Common myeloid progenitor, CD34-positive (primary cell): ENCODE measurements around the gene FNDC10.

ENCODE experiments used
- CTCF ChIA-PET: fragments of 350-600 bp; sonication (Branson Sonifier 250); formaldehyde crosslinking; loops from one replicate; lab custom pipeline; 2021; ENCODE audit warnings: antibody characterized with exemption; lab: Charles Lee
- POLR2A ChIA-PET: fragments of 350-600 bp; sonication (Branson Sonifier 250); formaldehyde crosslinking; loops from one replicate; lab custom pipeline; 2021; ENCODE audit warnings: antibody characterized with exemption; lab: Charles Lee
- DNase-seq, 3 donors: peaks; one replicate each; pipeline versions ENCODE4 v3.0.0 to v3.0.0-alpha.2; 2013
- H3K27ac ChIP-seq, 2 experiments: 1 replicate in 1 of 2; 2 replicates in 1 of 2; pipeline ENCODE4 v1.7.0; 2013; ENCODE audit warnings: inconsistent platforms in 2 of 2, low read length in 2 of 2, mild to moderate bottlenecking in 2 of 2, low read depth in 1 of 2, moderate library complexity in 1 of 2; ENCODE audit not compliant: severe bottlenecking in 2 of 2, insufficient read depth in 1 of 2, poor library complexity in 1 of 2
- H3K27me3 ChIP-seq, 5 experiments: replicated peaks in 2 of 5; 1 replicate in 3 of 5; 2 replicates in 2 of 5; pipeline versions ENCODE4 v1.6.1 to v1.7.0; 2013; ENCODE audit warnings: low read length in 4 of 5, mild to moderate bottlenecking in 2 of 5, moderate library complexity in 2 of 5, inconsistent platforms in 1 of 5; ENCODE audit not compliant: insufficient read depth in 5 of 5, control insufficient read depth in 4 of 5
- H3K36me3 ChIP-seq, 4 experiments: 1 replicate in 2 of 4; 2 replicates in 2 of 4; pipeline versions ENCODE4 v1.6.1 to v1.7.0; 2013; ENCODE audit warnings: low read length in 3 of 4, control low read depth in 1 of 4, mild to moderate bottlenecking in 1 of 4; ENCODE audit not compliant: control insufficient read depth in 4 of 4, insufficient read depth in 4 of 4
- H3K4me1 ChIP-seq, 4 experiments: 1 replicate in 3 of 4; 2 replicates in 1 of 4; pipeline versions ENCODE4 v1.6.1 to v1.7.1; 2013; ENCODE audit warnings: low read length in 3 of 4, mild to moderate bottlenecking in 3 of 4, control low read depth in 1 of 4, inconsistent platforms in 1 of 4, moderate library complexity in 1 of 4; ENCODE audit not compliant: control insufficient read depth in 4 of 4, insufficient read depth in 4 of 4; ENCODE audit errors: control extremely low read depth in 1 of 4
- H3K4me3 ChIP-seq, 7 experiments: 1 replicate in 4 of 7; 2 replicates in 3 of 7; pipeline versions ENCODE4 v1.5.1 to v1.7.0; 2013; ENCODE audit warnings: mild to moderate bottlenecking in 7 of 7, low read length in 6 of 7, moderate library complexity in 6 of 7, inconsistent platforms in 2 of 7, low read depth in 2 of 7, control low read depth in 1 of 7; ENCODE audit not compliant: insufficient read depth in 4 of 7, control insufficient read depth in 1 of 7; ENCODE audit errors: extremely low read depth in 1 of 7
- H3K9me3 ChIP-seq, 5 experiments: 1 replicate in 4 of 5; 2 replicates in 1 of 5; pipeline versions ENCODE4 v1.6.1 to v1.7.1; 2013; ENCODE audit warnings: low read length in 4 of 5, mild to moderate bottlenecking in 2 of 5, inconsistent platforms in 1 of 5, low read depth in 1 of 5, moderate library complexity in 1 of 5; ENCODE audit not compliant: control insufficient read depth in 4 of 5, insufficient read depth in 2 of 5; ENCODE audit errors: control extremely low read depth in 1 of 5
- WGBS: methylation state at CpG from one replicate; pipeline ENCODE4 v1.1.5; 2013; ENCODE audit not compliant: insufficient coverage; 5-methylcytosine and 5-hydroxymethylcytosine counted together

The FNDC10 gene

GRCh38 chr1:1606232-1606631 lies 6.3 kb upstream of the FNDC10 start:
- POLR2A ChIA-PET = interaction anchor here (0.7 kb wide), 1 partner anchor 20 kb away, joined by 4 read pairs; no protein-coding TSS in a partner anchor
- H3K27ac ChIP-seq = no peak overlapping the region

GRCh38 chr1:1605724-1606123 lies 5.8 kb upstream of the FNDC10 start:
- Histone ChIP-seq H3K27ac (no peak overlapping the region), H3K27me3 (peaks cover 0 to 1% (median 0%) of the 10 kb centered on the region in 5 experiments), H3K4me1 (peaks cover 0 to 16% (median 16%) of the 10 kb centered on the region in 4 experiments), H3K4me3 (no peak overlapping the region), H3K9me3 (no peaks in the 10 kb centered on the region), H3K36me3 (no peaks in the 10 kb centered on the region)
- POLR2A ChIA-PET = no interaction called here
- WGBS = 92% methylated on average over 13 of the region's 17 CpGs
- no peak for DNase-seq
- CTCF ChIA-PET = no interaction called here

More at GRCh38 chr1:1606232-1606631, 6.3 kb upstream of the FNDC10 start:
- CTCF ChIA-PET = no interaction called here
- 92% methylated on average over 10 of the region's 13 CpGs for WGBS
- Histone ChIP-seq H3K36me3 (no peaks in the 10 kb centered on the region), H3K9me3 (no peaks in the 10 kb centered on the region), H3K4me1 (peaks cover 0 to 21% (median 14%) of the 10 kb centered on the region in 4 experiments), H3K4me3 (no peak overlapping the region), H3K27me3 (no peaks in the 10 kb centered on the region)
- DNase-seq = no peak

- POLR2A ChIA-PET = no interaction called here
- DNase-seq = no peak
- 96% methylated on average over 7 of the region's 14 CpGs for WGBS
Measured at GRCh38 chr1:1605034-1605591, 5.2 kb upstream of the FNDC10 start.

GRCh38 chr1:1604374-1605033 lies 4.6 kb upstream of the FNDC10 start:
- no peaks in the 10 kb centered on the region for H3K9me3 ChIP-seq
- WGBS = 100% methylated on average over 4 of the region's 15 CpGs
- no peak overlapping the region for H3K27ac ChIP-seq
- H3K4me1 ChIP-seq = peaks cover 0 to 23% (median 19%) of the 10 kb centered on the region in 4 experiments
- no peak overlapping the region for H3K4me3 ChIP-seq
- POLR2A ChIA-PET = interaction anchor here (2.1 kb wide), 1 partner anchor 10 kb away, joined by 7 read pairs; the partner anchor contains the start of gene MIB2
- peaks cover 0 to 2% (median 0%) of the 10 kb centered on the region in 5 experiments for H3K27me3 ChIP-seq
- H3K36me3 ChIP-seq = no peaks in the 10 kb centered on the region
- no peak for DNase-seq
- CTCF ChIA-PET = interaction anchor here (1.1 kb wide), 1 partner anchor 35 kb away, joined by 3 read pairs; no protein-coding TSS in a partner anchor

More at GRCh38 chr1:1605034-1605591, 5.2 kb upstream of the FNDC10 start:
- peaks cover 0 to 22% (median 19%) of the 10 kb centered on the region in 4 experiments for H3K4me1 ChIP-seq
- CTCF ChIA-PET = interaction anchor here (1.1 kb wide), 1 partner anchor 35 kb away, joined by 3 read pairs; no protein-coding TSS in a partner anchor
- H3K4me3 ChIP-seq = no peak overlapping the region
- H3K27me3 ChIP-seq = peaks cover 0 to 2% (median 0%) of the 10 kb centered on the region in 5 experiments
- no peaks in the 10 kb centered on the region for H3K9me3 ChIP-seq
- no peak overlapping the region for H3K27ac ChIP-seq
- H3K36me3 ChIP-seq = no peaks in the 10 kb centered on the region

- ChIA-PET POLR2A (interaction anchor here (0.8 to 2.1 kb wide), 2 partner anchors 7 to 11 kb away, joined by 5 to 7 read pairs; partner anchors contain the start of gene MIB2), CTCF (interaction anchor here (1.1 kb wide), 1 partner anchor 34 kb away, joined by 3 read pairs; no protein-coding TSS in a partner anchor)
Measured at GRCh38 chr1:1603671-1604373, 3.9 kb upstream of the FNDC10 start.

GRCh38 chr1:1602968-1603506 lies 3.1 kb upstream of the FNDC10 start:
- peaks cover 0 to 13% (median 0%) of the 10 kb centered on the region in 5 experiments for H3K27me3 ChIP-seq
- POLR2A ChIA-PET = interaction anchor here (0.8 to 2.1 kb wide), 2 partner anchors 8 to 12 kb away, joined by 5 to 7 read pairs; partner anchors contain the start of gene MIB2

More at GRCh38 chr1:1603671-1604373, 3.9 kb upstream of the FNDC10 start:
- Histone ChIP-seq H3K36me3 (no peaks in the 10 kb centered on the region), H3K4me1 (peaks cover 0 to 30% (median 25%) of the 10 kb centered on the region in 4 experiments), H3K27me3 (peaks cover 0 to 8% (median 0%) of the 10 kb centered on the region in 5 experiments), H3K27ac (no peak overlapping the region), H3K4me3 (no peak overlapping the region), H3K9me3 (no peaks in the 10 kb centered on the region)
- WGBS = 91% methylated on average over 12 of the region's 13 CpGs
- DNase-seq = no peak

More at GRCh38 chr1:1602968-1603506, 3.1 kb upstream of the FNDC10 start:
- Histone ChIP-seq H3K36me3 (no peaks in the 10 kb centered on the region), H3K9me3 (no peaks in the 10 kb centered on the region), H3K27ac (no peak overlapping the region), H3K4me3 (no peak overlapping the region), H3K4me1 (peaks cover 0 to 30% (median 25%) of the 10 kb centered on the region in 4 experiments)
- 95% methylated on average over 13 of the region's 13 CpGs for WGBS
- CTCF ChIA-PET = interaction anchor here (1.6 kb wide), 1 partner anchor 11 kb away, joined by 5 read pairs; no protein-coding TSS in a partner anchor
- DNase-seq = no peak
